Measurements from ENCODE around the gene ARGLU1.

Gene ARGLU1

DNA sequence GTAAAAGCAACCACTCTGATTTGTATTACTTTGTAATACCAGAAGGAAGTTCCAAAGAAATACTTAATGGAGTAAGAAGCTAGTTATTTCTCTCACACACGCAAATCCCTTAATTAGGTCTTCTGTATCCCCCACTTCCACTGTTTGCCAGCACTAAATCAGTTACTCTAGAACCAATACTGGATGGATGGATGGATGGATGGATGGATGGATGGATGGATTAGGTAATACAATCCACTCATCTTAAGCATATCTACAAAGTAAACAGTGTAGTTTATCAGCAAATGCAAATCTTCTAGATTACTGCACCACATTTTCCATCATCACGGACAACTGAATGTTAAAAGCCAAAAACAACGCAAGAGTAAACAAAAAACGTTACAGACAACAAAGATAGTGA is 27.3 kb downstream of the ARGLU1 start:
- DNase-seq: no peak

DNA sequence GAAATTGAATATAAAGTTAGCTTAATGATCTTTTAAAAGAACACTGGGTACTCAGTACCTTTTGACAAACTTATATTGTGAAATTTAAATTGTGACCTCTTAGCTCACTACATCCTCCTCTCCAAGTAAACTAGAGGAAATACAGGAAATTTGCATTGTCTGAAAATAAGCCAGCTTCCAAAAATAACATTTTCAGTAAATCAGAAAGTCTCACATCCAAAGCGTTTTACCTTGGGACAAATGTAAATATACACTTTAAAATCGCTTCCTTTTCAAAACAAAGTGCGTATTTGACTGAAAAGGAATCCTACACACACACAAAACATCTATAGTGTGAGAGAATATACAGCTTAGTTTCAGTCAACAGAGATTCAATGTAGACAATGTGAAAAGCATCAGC is 30.4 kb downstream of the ARGLU1 start:
- no peak for DNase-seq

DNA sequence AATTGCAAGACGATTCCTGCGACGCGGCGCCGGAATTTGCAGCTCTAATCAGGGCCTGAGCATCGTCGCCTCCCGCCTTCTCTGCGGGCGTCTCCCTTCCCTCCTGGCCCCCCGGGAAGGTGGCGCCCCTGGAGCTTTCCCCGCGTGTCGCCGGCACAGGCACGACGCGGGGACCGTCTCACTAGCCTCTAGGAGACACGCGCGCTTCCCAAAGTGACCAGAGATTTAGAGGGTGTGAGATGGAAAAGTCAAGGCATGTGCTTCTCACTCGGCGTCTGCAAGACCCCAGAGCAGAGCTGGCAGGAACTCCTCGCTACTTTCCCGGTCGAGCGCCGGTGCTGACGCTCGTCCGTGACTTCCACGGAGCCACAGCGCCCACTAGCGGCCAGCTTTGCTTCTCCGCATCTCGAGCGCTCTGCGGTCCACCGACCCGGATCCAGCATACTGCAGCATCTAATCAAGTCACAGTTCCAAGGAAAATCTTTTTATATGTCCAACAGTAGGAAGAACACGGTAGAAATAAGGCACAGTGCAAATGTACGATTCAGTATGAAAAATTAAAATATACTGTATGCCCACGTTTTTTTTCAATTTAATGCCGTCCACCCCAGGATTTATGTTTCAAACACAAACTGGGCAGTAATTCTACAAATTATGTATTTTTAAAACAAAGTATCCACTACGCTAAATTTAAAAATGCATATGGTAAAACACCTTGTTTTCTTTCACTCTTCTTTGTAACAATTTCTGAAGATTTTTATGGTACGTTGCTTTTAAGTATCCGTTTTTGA is 31.5 kb downstream of the ARGLU1 start:
- DNase-seq: peak; percentile 85

DNA sequence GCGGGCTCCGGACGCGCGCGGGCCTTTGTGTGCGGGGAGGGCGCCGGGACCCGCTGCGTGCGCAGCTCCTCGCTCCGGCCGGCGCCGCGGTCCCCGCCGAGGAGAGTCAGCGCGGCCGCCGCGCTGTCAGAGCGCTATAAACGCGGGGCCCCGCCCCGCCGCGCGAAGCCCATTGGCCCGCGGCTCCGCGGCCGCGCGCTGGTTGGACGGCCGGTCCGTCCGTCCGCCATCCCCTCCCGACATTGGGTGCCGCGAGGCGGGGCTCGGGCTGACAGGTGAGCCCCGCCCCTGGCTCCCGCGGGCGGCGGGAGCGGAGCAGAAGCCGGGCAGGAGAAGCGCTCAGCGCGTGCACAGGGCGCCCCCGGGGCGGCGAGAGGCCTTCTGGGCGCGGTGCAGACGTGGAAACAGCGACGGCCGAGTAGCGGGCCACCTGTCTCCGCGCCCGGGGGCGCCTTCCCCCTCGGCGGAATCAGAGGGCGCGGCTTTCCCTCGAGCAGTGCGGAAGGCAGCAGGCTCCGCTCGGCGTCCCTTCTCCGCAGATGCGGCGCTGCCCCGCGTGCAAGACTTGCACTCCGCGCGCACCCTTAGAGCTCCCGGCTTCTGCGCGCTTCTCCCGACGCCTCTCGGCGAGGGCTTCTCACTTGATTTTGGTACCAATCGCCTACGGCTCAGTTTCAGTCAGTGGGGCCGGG is 32.2 kb downstream of the ARGLU1 start, which contains the start of gene EFNB2:
EFNB2 (minus strand) TSS at position 111 of the 692 bp plus-strand sequence. CDS start 698 bp downstream, outside the sequence.
- peak; percentile 94 for DNase-seq

DNA sequence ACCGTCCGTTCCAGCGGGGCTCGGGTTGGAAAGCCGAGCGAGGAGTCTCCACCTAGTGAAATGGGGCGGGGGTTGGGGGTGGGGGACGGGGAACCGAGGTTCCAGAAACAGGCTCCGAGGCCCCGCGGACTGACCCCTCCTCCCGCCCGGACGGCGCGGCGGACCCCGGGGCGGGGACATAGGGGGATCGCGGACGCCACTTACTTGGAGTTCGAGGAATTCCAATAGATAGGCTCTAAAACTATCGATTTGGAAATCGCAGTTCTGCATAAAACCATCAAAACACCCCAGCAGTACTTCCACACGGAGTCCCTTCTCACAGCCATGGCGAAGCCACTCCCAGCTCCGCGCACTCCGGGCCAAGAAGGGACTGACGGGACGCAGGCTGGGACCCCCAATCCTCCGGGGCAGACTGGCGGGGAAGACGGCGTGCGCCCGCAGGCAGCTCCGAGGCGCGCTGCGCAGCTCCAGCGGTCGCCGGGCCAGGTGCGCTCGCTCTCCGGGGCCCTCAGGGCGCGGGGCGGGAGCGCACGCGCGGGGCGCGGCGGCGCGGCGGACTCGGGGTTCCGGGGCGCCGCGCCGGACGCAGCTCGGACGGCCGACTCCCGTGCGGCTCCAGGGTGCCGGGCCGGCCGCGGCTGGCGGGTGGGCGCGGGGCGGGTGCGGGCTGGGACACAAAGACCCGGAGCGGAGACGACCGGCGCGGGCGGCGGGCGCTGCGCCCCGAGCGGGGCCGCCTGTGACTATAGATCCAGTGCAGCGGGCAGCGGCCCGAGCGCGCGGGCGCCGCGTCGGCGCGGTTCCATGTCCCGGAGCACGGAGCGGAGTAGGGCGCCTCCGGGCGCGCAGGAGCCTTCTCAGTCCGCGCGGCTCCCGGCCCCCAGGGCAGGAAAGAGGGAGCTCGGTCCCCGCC is 33.0 kb downstream of the ARGLU1 start:
- DNase-seq: no peak

DNA sequence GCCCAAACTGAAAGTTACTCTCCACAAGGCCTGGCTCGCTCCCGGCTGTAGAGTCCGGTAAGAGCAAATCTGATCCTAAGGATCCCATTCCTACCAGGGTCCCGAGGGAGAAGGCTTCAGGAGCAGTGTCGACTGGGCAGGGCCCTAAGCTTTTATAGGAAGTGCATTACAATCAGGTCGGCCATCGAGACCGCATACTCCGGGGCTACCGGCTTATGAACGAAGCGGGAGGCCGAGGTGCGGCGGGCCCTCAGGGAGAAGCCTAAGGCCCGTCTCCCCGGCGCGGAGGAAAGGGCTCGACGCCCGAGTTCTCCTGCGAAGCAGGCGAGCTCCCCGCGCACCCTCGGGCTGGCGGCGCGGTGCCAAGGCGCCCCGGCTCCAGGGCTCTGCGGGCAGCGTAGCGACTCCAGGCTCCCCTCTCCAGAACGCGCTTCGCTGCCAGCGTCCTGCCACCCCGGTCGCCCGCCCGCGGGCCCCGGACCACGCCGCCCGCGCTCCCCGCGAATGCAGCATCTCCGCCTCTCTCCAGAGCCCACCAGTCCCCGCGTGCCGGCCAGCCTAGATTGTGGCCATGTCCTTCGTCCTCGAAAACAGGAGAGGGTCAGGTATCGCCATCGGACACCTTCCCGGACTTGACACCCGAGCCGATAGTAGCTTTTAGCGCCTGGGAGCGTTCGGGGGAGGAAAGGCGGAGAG is 33.8 kb downstream of the ARGLU1 start:
- DNase-seq: peak; percentile 76

DNA sequence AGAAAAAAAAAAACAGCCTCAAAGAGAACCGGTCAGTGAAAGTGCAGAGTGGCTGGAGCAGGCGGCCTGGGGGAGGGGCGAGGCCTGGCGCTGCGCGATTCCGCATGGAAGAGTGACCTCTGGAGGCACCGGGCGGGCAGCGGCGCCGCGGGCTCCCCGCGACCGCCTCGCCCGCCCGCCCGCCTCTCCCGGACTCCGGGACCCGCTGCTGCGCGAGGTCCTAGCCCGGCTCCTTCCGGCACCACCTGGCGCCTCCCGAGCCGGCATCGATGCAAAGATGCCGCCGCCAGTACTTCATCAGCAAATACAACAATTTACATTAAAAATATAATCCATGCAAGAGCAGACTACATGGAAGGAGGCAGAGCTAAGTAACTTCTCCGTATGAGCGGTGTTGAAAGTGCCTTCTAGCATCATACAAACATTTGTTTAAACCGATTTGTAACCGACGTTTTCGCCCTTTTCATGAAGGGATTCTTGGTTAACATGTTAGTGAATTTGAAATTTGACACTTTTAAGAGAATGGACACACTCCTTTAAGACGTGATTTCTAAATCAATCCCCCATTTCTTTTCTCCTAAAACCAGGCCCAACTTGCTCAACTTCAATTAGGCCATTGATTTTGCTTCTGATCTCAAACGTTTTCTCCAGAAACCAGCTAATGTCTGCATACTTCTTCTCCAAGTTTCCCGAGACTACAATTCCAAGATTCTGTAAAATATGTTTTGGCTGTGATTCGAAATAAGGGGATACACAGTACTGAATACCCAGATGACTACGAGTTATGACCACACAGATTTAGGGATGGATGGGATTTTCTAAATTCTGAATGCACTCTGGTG is 34.6 kb downstream of the ARGLU1 start:
- peak; percentile 81 for DNase-seq

DNA sequence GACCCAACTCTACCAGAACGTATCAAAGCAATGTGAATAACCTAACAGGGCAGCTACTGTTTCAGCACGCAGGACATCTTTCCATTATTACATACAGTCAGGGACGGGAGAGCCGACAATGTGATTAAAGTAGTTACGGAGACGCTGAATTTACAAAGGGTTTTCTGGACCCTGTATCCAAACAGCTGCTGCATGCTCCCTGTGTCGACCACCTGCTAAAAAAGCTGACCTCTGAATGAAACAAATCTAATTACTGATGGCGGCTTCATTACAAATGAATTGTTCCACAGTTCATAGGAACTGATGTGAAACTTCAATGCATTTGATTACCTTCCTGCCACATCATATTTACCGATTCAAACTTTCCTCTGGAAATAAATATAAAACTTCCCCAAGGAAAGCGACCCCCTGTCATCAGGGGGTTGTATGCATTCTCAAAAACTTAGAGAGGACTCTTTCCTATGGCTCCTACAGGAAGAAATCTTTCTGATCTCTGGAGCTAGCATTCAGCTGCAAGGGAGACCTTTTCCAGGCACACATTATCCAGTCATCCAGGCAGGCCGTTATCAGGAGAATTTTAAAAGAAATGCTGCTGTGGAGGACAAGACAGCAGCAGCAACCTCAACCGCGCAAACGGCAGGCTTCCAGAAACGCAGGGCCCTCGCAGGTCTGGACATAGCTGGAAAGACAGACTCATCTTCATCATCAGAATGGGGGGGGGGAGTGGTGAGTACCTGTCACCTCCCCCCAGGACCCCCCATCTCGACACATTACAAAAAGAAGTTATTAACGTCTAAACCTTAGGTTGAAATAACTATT is 35.6 kb downstream of the ARGLU1 start:
- peak; percentile 53 for DNase-seq

DNA sequence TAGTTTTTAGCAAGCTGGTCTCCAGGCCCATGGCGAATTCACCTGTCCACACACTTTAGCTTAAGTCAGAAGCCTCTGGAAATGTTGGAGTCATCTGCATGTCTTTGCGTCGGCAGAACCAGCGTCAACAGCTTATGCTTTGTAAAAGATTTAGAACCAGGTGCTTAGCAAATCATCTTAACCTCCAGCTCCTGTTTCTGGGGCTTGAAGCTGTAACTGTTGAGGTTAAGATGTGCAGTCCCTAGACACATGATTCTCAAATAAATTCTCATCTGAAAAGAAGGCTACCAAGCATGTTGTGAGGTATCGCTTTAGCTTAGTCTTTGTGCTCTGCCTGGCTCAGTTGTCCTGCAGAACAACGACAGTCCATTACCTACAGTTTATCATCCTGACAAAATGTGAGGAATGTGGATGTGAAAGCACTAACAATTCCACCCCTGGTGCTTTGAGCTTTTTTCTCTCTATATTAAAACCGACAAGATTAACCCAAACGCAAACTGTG is 36.9 kb downstream of the ARGLU1 start:
- DNase-seq: no peak

DNA sequence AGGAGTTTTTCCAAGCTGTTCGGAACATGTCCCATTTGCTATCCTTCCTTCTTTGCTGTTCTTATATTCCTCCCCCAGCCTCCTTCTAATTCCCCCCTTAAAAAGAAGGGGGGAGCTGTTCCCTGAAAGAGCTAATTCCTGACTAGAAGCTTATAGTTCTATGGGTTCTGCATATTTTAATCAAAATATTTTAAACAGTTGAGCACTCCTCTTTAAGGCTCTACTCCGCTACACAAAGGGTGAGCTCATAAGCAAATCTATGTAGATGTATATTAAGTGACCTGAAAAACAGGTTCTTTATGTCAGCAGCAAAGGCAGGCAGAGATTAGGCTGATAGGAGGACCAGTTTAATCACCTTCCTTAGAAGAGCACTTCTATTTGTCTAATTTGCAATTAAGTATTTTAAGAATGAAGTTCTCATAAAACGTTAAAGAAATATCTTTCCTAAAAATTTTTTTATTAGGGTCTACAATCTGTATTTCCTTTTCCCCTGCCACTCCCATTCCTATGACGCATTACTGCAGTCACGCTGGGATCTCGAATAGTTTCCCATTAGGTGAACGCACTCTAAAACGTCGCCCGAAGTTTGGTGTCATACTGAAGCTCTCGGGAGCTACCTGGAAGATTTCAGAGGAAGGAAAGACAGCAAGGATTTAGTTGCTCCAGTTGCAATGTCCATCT is 37.6 kb downstream of the ARGLU1 start:
- peak; percentile 62 for DNase-seq

DNA sequence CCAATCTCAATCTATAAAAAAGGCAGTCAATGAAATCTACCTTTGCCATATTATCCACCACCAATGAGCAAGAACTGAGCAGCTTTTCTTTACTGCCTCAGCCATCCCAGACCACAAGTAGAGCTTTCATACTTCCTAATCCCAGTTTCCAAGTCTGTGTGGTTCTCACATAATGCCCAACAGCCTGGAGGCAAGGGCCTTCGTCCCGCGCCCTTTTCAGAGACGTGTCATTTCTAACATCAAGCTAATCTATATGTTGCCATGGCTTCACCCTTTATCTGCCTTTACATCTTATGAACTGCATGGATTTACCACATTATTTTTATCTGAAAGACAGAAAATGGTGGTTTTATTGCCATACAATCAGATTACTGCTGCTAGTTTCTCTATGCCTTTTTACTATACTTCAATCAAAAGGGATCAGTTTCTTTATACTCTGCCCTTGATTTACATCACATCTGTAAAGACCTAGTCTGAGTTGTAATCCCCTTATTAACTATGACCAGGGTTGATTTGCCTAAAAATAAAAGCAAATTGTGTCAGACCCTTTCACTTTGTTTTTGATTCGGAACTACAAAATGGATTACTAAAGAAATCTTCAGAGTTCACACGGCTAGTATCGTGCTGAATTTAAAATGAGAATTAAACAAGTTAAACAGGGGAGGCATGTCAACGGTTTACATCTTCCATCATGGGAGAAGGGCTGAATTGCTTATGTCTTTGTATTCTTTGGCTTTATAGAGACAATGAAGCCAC is 38.3 kb downstream of the ARGLU1 start:
- no peak for DNase-seq

DNA sequence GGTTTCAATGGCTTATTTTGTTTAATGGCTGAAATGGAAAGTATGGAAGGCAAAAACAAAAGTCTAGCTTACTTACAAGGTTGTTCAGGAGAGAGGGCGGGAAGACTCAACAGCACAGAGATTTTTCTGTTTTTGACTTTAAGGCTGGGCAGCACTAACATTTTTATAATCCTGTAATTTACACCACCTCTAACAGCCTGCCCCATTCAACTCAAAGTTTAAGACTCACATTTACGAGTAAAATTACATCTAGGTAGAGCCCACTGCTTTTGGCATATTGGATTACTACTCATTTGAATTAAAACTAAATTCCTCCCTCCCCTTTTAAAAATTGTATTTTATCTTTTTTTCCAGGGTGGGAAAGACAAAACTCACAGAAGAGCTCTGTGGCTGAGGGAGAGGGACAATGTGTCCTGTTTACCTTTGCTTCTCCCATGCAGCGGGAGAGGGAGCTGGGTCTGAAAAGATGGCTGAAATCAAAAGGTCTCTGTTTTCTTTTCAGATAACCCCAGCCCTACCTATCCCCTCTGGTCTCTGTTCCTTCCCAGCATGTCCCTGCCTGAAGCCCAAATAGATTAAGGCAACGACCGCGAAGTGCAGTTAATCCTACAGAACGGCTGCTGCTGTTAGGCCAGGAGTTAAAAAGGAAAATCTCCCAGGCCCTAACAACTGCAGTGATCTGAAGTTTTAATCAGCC is 39.1 kb downstream of the ARGLU1 start:
- no peak for DNase-seq

DNA sequence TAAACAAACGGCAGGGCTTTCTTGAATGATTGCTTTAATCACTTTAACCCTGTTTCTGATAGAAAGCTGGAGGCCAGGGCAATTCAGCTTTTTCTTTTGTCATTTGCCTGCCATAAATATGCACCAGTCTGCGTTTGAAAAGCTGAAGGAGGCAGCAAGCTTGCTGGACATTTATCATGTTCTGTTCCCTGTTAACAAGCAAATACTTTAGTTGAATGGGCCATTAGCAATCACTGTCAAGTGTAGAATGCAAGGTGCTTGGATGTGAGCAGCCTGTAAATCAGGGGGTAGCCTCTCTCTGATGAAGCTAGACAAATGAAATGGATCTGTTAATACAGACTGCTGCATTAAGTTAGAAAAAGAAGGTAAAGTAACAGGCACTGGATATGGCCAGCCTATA is 40.1 kb downstream of the ARGLU1 start:
- DNase-seq: no peak

DNA sequence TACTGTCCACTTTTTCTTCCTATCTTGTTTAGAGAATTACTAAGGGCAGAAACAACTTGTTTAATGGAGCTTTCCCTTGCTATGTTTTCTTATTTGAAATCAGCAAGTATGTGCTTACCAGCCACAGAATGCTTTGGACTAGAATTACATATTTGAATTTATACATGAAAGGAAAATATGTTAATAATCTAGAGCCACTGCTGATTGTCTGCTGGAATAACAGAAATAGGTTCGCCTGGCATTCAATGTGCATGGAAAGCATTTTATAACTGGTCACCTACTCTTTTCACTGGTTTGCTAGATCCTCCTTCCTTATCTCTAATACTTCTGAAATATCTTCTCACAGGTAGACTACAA is 40.5 kb downstream of the ARGLU1 start:
- DNase-seq: no peak

DNA sequence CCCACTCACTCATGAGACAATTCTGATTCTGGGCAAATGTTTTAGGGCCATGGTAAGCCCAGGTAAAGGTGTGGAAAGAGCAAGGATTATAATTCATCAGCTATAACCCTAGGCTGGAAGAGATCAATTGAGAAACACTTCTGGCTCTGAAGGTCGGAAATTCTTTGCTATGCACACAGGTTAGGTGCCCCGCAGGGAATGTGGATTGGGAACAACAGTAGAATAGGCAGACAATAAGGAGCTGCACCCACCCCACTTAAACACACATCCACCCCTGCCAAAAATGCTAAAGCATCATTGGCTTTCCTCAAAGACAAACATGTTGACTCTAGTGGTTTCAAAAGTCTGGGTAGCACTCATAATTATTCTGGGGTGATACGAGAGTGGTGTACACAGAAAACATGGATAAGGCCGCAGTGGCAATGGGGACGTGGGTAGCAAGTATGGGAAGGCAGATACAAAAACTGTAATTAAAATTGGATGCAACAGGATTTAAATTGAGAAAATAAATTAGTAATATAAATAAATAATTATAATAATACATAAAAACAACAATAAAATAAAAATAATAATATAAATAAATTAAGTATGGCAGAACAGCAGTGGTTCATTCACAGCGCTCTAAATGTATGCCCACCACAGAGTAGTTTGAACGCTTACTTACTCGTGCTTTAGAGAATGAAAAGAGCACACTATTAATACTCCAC is 41.0 kb downstream of the ARGLU1 start:
- no peak for DNase-seq

DNA sequence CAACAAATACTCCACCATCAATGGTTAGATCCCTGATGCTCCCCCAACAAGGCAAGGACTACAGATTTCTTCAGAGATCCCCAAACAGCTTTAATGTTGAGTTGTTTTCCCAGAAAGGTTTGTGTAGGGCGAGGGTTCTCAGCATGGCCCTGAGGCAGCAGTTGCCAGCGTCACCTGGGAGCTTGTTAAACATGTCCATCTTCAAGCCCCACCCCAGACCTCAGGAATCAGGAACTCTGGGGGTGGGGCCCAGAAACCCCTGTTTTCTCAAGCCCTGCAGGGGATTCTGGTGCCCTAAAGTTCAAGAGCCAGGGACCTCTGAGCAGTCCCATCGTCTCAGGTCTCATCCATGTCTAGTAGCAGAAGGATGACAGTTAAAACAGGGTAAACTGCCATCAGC is 42.1 kb downstream of the ARGLU1 start:
- no peak for DNase-seq

DNA sequence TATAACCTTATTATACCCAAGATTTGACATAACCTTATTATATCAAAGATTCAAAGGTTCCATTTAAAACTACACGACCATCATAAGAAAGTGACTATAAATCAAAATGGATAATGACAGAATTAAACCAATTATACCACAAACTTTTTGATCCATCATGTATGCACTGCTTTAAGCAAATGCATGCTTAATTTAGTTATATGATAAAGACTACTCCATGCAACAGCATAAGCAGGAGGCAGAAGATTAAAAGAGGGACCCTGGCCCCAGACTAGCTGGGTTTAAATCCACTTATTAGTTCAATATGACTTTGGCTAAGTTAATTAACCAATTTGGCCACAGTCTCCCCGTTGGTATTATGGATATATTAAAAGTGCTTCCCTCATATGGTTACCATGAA is 43.8 kb downstream of the ARGLU1 start:
- no peak for DNase-seq

DNA sequence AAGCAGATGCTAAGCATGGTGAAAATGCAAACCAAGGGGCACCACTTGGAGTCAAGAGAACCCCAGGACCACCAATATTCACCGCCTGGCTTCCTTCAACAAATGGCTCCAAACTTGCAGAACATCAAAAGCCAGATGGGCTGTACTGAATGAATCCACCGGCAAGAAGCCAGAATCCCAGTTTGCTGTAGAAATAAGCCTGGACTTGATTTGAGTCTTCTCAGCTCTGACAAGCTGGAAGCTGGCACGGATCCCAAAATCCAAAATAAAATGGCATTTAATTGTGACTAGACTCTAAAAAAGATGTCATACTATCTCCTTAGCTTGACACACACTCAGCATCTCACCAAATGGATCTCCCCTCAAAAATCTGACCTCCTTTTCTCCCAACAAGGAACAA is 44.4 kb downstream of the ARGLU1 start:
- DNase-seq: peak; percentile 67
